Activated T-helper 1 cell treated with Interleukin-2 at 50 U/mL for 16 hours (primary cell): Measurements from ENCODE around the gene ZNF66.
"Not testable (repeated sequence)": the region's sequence is repeated elsewhere in the genome, so short reads cannot be mapped to it uniquely, and the experiment has no call there.

Experiments
- DNase-seq: peaks from one replicate; pipeline ENCODE4 v3.0.0-alpha.2; 2020; ENCODE audit warnings: low read depth

ZNF66 gene

GRCh38 chr19:20776083-20777076 is at the start of gene ZNF66:
TSS of gene ZNF66 (plus strand) at chr19:20776304. CDS start at chr19:20776448, 144 bp downstream.
- DNase-seq, result peak; percentile 88

DNA sequence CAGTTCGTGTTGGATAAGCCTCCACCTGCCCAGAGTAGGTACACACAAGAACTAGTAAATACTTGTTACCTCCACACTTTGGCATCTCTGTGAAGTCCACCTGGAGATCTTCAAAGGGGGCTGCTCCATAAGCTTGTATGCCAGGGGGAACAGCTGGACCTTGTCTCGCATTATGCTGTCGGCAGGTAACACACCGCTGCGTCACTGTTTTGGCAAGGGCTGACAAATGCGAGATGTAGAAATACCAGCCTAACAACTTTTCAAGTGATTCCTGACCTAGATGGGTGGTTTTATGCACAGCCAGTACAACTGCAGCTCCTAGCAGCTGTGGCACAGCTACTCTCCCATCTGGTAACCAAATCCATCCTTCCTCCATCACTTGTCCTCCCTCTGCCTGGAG is 25.9 kb upstream of the ZNF66 start:
- not testable (repeated sequence) for DNase-seq

DNA sequence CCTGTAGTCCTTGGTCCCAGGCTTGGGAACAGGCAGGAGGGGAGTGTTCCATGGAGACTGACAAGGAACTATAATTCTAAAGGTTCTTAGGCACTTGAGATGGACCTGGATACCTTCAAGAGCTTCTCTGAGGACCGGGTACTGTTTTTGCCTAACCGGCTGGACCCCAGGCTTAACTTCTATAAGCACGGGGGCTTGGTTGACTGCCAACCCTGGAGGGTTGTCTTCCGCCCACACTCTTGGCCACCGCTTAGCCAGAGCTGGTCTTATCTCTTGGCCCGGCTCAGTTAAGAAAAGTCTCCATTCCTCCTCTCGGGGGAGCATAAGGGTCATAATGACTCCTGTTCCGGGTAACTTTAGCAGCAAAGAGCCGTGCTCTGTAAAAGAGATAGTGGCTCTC is 23.8 kb upstream of the ZNF66 start:
- not testable (repeated sequence) for DNase-seq

DNA sequence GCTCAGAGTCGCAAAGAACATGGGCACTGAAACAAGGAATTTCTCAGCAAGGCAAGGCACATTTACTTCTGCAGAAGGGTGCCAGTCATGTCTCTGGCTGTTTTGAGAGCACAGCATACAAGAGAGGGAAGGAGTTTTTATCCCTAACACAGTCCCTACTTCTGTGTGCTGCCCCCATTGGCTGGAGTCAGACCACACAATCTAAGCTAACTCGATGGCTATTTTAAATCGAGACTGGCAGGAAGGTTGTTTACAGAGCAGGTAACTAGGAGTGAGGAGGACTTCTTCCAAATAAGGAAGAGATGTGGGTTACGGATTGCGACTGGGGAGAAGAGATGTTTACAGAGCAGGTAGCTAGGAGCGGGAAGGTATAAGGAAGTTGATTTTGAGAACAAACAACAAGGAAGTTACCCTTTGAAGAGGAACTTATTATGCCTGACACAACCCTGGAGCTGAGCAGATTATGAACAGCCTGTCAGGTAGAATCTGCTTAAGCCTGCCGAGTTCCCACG is 6.8 kb upstream of the ZNF66 start:
- not testable (repeated sequence) for DNase-seq

- no peak for DNase-seq
Measured at GRCh38 chr19:20787786-20788185, 11.7 kb downstream of the ZNF66 start.

- no peak for DNase-seq
Measured at GRCh38 chr19:20791806-20792205, 15.7 kb downstream of the ZNF66 start.

- not testable (repeated sequence) for DNase-seq
Measured at GRCh38 chr19:20806311-20807262, 30.5 kb downstream of the ZNF66 start.

DNA sequence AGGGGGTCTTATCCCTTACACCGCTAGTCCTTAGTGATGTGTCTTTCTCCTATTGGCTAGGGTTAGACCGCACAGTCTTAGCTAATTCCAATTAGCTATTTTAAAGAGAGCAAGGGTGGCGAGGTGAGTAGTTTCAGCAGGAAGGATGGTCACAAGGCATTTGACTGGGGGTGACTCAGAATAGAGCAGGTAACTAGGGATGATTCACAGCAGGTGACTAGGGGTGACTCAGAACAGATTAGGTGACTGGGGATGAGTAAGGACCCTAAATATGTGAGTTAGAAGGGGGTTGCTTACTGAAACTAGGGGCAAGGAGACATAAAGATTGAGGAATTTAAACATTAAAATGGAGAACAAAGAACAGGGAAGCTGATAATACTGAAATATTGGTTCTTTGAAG is 64.3 kb downstream of the ZNF66 start:
- no peak for DNase-seq
